Right lobe of liver (tissue), 6 donors: ENCODE measurements around the gene ITPR3. TPM values are rescaled to one million over a fixed set of nuclear protein-coding genes. Genes with fewer than 3 reads are reported as not detected.

Experiments used
- ATAC-seq, 4 donors: fragments of 200-7000 bp; cut with Tn5 transposase; one replicate each; pipeline ENCODE4 v1.9.1; 2020; ENCODE audit warnings: mild to moderate bottlenecking in 4 of 4, moderate library complexity in 4 of 4
- DNase-seq, 3 donors: peaks; one replicate each; pipeline ENCODE4 v3.0.0-alpha.2; 2020
- H3K27ac ChIP-seq, 3 donors: fragments of 200-600 bp; one replicate each; pipeline ENCODE4 v1.8.0; 2022
- H3K27me3 ChIP-seq, 2 donors: fragments of 200-600 bp; one replicate each; pipeline ENCODE4 v1.8.0; 2022
- H3K36me3 ChIP-seq, 4 donors: fragments of 200-600 bp; sonication (generic) in 1 of 4; one replicate each; pipeline versions ENCODE4 v1.5.1 to v1.8.0; 2017 to 2022; ENCODE audit warnings: control low read depth in 1 of 4
- H3K4me1 ChIP-seq, 4 donors: fragments of 200-600 bp; sonication (generic) in 1 of 4; one replicate each; pipeline versions ENCODE4 v1.5.1 to v1.8.0; 2017 to 2022; ENCODE audit warnings: control low read depth in 1 of 4
- H3K4me3 ChIP-seq, 3 donors: fragments of 200-600 bp; one replicate each; pipeline ENCODE4 v1.8.0; 2022
- H3K9me3 ChIP-seq, 4 donors: fragments of 200-600 bp; sonication (generic) in 1 of 4; one replicate each; pipeline versions ENCODE4 v1.5.1 to v1.8.0; 2017 to 2022; ENCODE audit warnings: control low read depth in 1 of 4
- CTCF ChIP-seq, 4 donors: fragments of 200-600 bp in 3 of 4; fragments of 450-650 bp in 1 of 4; IDR thresholded peaks; one replicate each; pipeline versions ENCODE4 v1.5.1 to v1.8.0; 2016 to 2022; ENCODE audit warnings: antibody characterized with exemption in 4 of 4, mild to moderate bottlenecking in 2 of 4
- POLR2A ChIP-seq: fragments of 450-650 bp; IDR thresholded peaks from one replicate; pipeline ENCODE4 v1.6.1; 2017; ENCODE audit warnings: antibody characterized with exemption, mild to moderate bottlenecking
- WGBS: methylation state at CpG from one replicate; pipeline ENCODE4 v1.1.6; 2018; ENCODE audit warnings: low coverage, low lambda C conversion rate; ENCODE audit not compliant: insufficient coverage; ENCODE audit errors: missing lambda C conversion rate; 5-methylcytosine and 5-hydroxymethylcytosine counted together
- intact Hi-C, 2 donors: fragments of 100-400 bp; cut with DNase I; formaldehyde crosslinking; loops; one replicate each; pipeline versions ENCODE4 v1.11.2 to v1.14.1; 2022
- total RNA-seq, 6 experiments: library from RNA; depleted of rRNA in 2 of 6; stranded (reverse); fragments of >200 nt in 2 of 6; fragmentation: NEBNext Ultra II Directional in 3 of 6; extraction: Animal tissue kit (Norgen Biotek cat#: 25700) in 3 of 6; gene quantifications; one replicate each; pipeline versions ENCODE4 v1.1.0 to v1.2.4, GENCODE V29; 2016 to 2023
- donor health status: DM: no; HTN: yes; CAD: no.
- donor health status: DM: no; HTN: no; CAD: no.
- donor health status: DM: no; HTN: no; CAD: no.
- donor health status: DM: no; HTN: yes; CAD: no.
- donor health status: DM: no; HTN: yes; CAD: no.

The ITPR3 gene
- total RNA-seq, 6 experiments from 2014 or later = 0.79 to 3.5 (median 1.6) TPM

- no peaks in the 10 kb centered on the region for H3K4me1 ChIP-seq
- no peak for ATAC-seq
- no peaks in the 10 kb centered on the region for H3K9me3 ChIP-seq
- H3K4me3 ChIP-seq = no peak overlapping the region
- H3K27me3 ChIP-seq = no peaks in the 10 kb centered on the region
- H3K27ac ChIP-seq = no peak overlapping the region
- no peaks in the 10 kb centered on the region for H3K36me3 ChIP-seq
- DNase-seq = no peak
- WGBS = 89% methylated on average over 7 of the region's 20 CpGs
- intact Hi-C loops = loop anchor here in 1 of 2 donors (5.0 kb wide), 1 partner anchor 86 kb away; no protein-coding TSS in a partner anchor
- no peak for TF ChIP-seq CTCF (IDR thresholded peaks at IDR 0.05)
- TF ChIP-seq POLR2A = no peak
These were observed 66.9 kb downstream of the ITPR3 start for GRCh38 chr6:33688006-33688405.

- H3K4me1 ChIP-seq = no peaks in the 10 kb centered on the region
- no peaks in the 10 kb centered on the region for H3K36me3 ChIP-seq
- DNase-seq = peak in 1 of 3 donors; percentile 46
- no peaks in the 10 kb centered on the region for H3K9me3 ChIP-seq
- intact Hi-C loops = loop anchor here in 1 of 2 donors (5.0 kb wide), 1 partner anchor 86 kb away; no protein-coding TSS in a partner anchor
- WGBS = no CpG with 5 or more reads among the region's 25 CpGs
- no peak overlapping the region for H3K27ac ChIP-seq
- no peak overlapping the region for H3K4me3 ChIP-seq
- no peak for ATAC-seq
- no peaks in the 10 kb centered on the region for H3K27me3 ChIP-seq
- TF ChIP-seq POLR2A (no peak), CTCF (IDR thresholded peaks at IDR 0.05) (no peak)
These were observed 67.5 kb downstream of the ITPR3 start for GRCh38 chr6:33688451-33689147.

GRCh38 chr6:33689148-33689494, 68.0 kb downstream of the ITPR3 start:
- DNase-seq = no peak
- no peak overlapping the region for H3K27ac ChIP-seq
- TF ChIP-seq POLR2A (no peak), CTCF (IDR thresholded peaks at IDR 0.05) (no peak)
- WGBS = 0% methylated on average over 1 of the region's 12 CpGs
- intact Hi-C loops = loop anchor here in 1 of 2 donors (5.0 kb wide), 1 partner anchor 87 kb away; no protein-coding TSS in a partner anchor
- H3K36me3 ChIP-seq = no peaks in the 10 kb centered on the region
- ATAC-seq = no peak
- no peaks in the 10 kb centered on the region for H3K9me3 ChIP-seq
- no peaks in the 10 kb centered on the region for H3K27me3 ChIP-seq
- H3K4me1 ChIP-seq = no peaks in the 10 kb centered on the region
- no peak overlapping the region for H3K4me3 ChIP-seq

GRCh38 chr6:33689879-33690278, 68.8 kb downstream of the ITPR3 start:
- Histone ChIP-seq H3K27me3 (no peaks in the 10 kb centered on the region), H3K27ac (no peak overlapping the region), H3K9me3 (no peaks in the 10 kb centered on the region), H3K4me1 (no peaks in the 10 kb centered on the region), H3K4me3 (no peak overlapping the region), H3K36me3 (no peaks in the 10 kb centered on the region)
- intact Hi-C loops = loop anchor here in 1 of 2 donors (5.0 kb wide), 1 partner anchor 88 kb away; no protein-coding TSS in a partner anchor
- WGBS = no CpG with 5 or more reads among the region's 10 CpGs
- DNase-seq (peak in 1 of 3 donors; percentile 18), ATAC-seq (no peak)
- TF ChIP-seq CTCF (IDR thresholded peaks at IDR 0.05) (no peak), POLR2A (no peak)
